Smooth muscle cell of the pulmonary artery (primary cell): ENCODE data around the gene PLAC1. TPM values are rescaled to one million over a fixed set of nuclear protein-coding genes. Genes with fewer than 3 reads are reported as not detected.

Experiments
- total RNA-seq: library from RNA; depleted of rRNA; stranded (reverse); fragments of >200 nt; gene quantifications from 2 replicates; pipeline ENCODE4 v1.2.3, GENCODE V29; 2014

The PLAC1 gene, protein sequence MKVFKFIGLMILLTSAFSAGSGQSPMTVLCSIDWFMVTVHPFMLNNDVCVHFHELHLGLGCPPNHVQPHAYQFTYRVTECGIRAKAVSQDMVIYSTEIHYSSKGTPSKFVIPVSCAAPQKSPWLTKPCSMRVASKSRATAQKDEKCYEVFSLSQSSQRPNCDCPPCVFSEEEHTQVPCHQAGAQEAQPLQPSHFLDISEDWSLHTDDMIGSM
- not detected in 2 replicates for total RNA-seq

DNA sequence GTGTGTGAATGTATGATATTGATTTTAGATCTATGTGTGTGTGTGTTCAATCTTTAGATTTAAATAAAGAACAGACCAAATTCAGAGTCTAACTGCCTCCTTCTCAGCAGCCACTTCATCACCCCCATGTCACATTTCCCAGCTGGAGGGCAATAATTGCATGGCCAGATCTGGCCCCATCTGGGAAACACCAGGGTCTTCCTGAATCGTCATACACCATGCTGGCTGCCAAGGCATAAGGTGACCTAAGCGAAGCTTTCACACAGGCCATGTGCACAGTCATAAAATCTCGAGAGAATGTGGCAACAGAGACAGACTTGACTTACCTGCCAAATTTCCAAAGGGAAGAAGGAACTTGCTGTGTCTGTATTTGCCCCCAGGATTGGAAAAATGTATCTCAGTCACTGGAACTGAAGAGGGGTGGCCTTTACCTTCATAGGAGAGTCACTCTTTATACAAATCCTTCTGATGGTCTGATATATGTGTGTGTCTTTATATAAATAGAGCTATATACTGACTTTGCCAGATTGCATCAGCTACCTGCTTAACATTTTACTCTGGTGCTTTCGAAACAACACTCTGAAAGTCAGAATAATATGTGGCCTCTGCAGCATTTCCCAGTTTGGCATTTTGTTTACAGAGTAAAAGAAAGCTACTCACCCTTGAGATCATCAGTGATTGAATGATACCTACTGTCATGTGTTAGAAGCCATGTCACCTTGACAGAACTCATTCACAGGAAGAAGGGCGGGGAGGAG is at the start of gene PLAC1:
TSS of gene PLAC1 (minus strand) at position 470 of the 758 bp plus-strand sequence. CDS start 91,789 bp downstream, outside the sequence.

Other genes starting within 250 kb of the PLAC1 start
- gene HPRT1, start 198.3 kb downstream of the PLAC1 start, total RNA-seq = 19.7 and 21.4 TPM in 2 replicates
- 20.7 and 21.7 TPM in 2 replicates for gene PABIR2, start 138.7 kb upstream of the PLAC1 start, total RNA-seq